IPS-NIHi11 (cell line): ENCODE data around the gene ABCA5.

Experiments
- DNase-seq: peaks from one replicate; pipeline ENCODE4 v3.0.0; 2012; ENCODE audit warnings: mixed read lengths, low spot score

Gene ABCA5

GRCh38 chr17:69268543-69269014 lies 58.4 kb downstream of the ABCA5 start:
- DNase-seq: no peak

GRCh38 chr17:69267219-69267618 lies 59.7 kb downstream of the ABCA5 start:
- DNase-seq: no peak

GRCh38 chr17:69265873-69266272 lies 61.1 kb downstream of the ABCA5 start:
- DNase-seq: no peak

GRCh38 chr17:69254187-69254586 lies 72.7 kb downstream of the ABCA5 start:
- no peak for DNase-seq

- no peak for DNase-seq
These were observed 76.3 kb downstream of the ABCA5 start for GRCh38 chr17:69250641-69251040.

GRCh38 chr17:69246726-69247375 lies 80.1 kb downstream of the ABCA5 start:
- DNase-seq: peak; percentile 23

GRCh38 chr17:69246202-69246601 lies 80.7 kb downstream of the ABCA5 start:
- no peak for DNase-seq

- DNase-seq: no peak
These were observed 81.3 kb downstream of the ABCA5 start for GRCh38 chr17:69245617-69246016.

- DNase-seq: no peak
These were observed 87.0 kb downstream of the ABCA5 start for GRCh38 chr17:69239611-69240600.

- DNase-seq: no peak
These were observed 90.0 kb downstream of the ABCA5 start for GRCh38 chr17:69236946-69237345.

- DNase-seq: no peak
These were observed 90.5 kb downstream of the ABCA5 start for GRCh38 chr17:69236464-69236863.

GRCh38 chr17:69235338-69236058 lies 91.4 kb downstream of the ABCA5 start:
- peak; percentile 83 for DNase-seq

- no peak for DNase-seq
These were observed 94.3 kb downstream of the ABCA5 start for GRCh38 chr17:69232650-69233049.

GRCh38 chr17:69231521-69231920 lies 95.4 kb downstream of the ABCA5 start:
- no peak for DNase-seq

- DNase-seq: no peak
These were observed 96.0 kb downstream of the ABCA5 start for GRCh38 chr17:69230939-69231338.

- DNase-seq: no peak
These were observed 98.4 kb downstream of the ABCA5 start, which contains the start of gene ABCA10 for GRCh38 chr17:69228576-69228975. ABCA10 (minus strand) TSS chr17:69228824; CDS start chr17:69225358, 3,466 bp downstream.

- no peak for DNase-seq
These were observed 98.9 kb downstream of the ABCA5 start for GRCh38 chr17:69228018-69228417.

- no peak for DNase-seq
These were observed 99.4 kb downstream of the ABCA5 start for GRCh38 chr17:69227541-69227940.

- no peak for DNase-seq
These were observed 103.1 kb downstream of the ABCA5 start for GRCh38 chr17:69223809-69224208.

GRCh38 chr17:69222707-69223258 lies 104.2 kb downstream of the ABCA5 start:
- DNase-seq: no peak

GRCh38 chr17:69220098-69220497 lies 106.8 kb downstream of the ABCA5 start:
- no peak for DNase-seq

GRCh38 chr17:69218986-69219385 lies 107.9 kb downstream of the ABCA5 start:
- DNase-seq: no peak
